Lower leg skin (tissue), 4 donors: ENCODE data around the gene MRPS7. TPM values are rescaled to one million over a fixed set of nuclear protein-coding genes. Genes with fewer than 3 reads are reported as not detected.
"Not testable (repeated sequence)": the region's sequence is repeated elsewhere in the genome, so short reads cannot be mapped to it uniquely, and the experiment has no call there.

Experiments used
- DNase-seq, 2 donors: peaks; one replicate each; pipeline ENCODE4 v3.0.0-alpha.2; 2019; ENCODE audit warnings: low spot score in 2 of 2
- H3K4me3 ChIP-seq: fragments of 200-600 bp; sonication (generic); 2 replicates; pipeline ENCODE4 v1.5.1; 2017; ENCODE audit warnings: mild to moderate bottlenecking, low read depth; ENCODE audit not compliant: poor library complexity, severe bottlenecking
- CTCF ChIP-seq, 3 donors: fragments of 450-650 bp; IDR thresholded peaks; one replicate each; pipeline ENCODE4 v1.5.1; 2016; ENCODE audit warnings: antibody characterized with exemption in 3 of 3, mild to moderate bottlenecking in 3 of 3, moderate library complexity in 2 of 3
- POLR2A ChIP-seq, 2 donors: fragments of 450-650 bp; IDR thresholded peaks; one replicate each; pipeline ENCODE4 v1.6.1; 2016 to 2017; ENCODE audit warnings: antibody characterized with exemption in 2 of 2, mild to moderate bottlenecking in 1 of 2, moderate library complexity in 1 of 2
- WGBS, 2 donors: methylation state at CpG; one replicate each; pipeline ENCODE4 v1.1.5; 2018; 5-methylcytosine and 5-hydroxymethylcytosine counted together
- intact Hi-C: fragments of 100-400 bp; cut with DNase I; formaldehyde crosslinking; loops from one replicate; pipeline ENCODE4 v1.15.0; 2023; ENCODE audit warnings: low total_unique reads
- total RNA-seq, 4 donors: library from RNA; depleted of rRNA; stranded (reverse); fragments of >200 nt; gene quantifications; one replicate each; pipeline ENCODE4 v1.1.0, GENCODE V29; 2016

The MRPS7 gene
- total RNA-seq, 4 donors from 2014 or later: 20.7 to 36.0 (median 31.4) TPM

GRCh38 chr17:75289115-75289831 lies 27.6 kb downstream of the MRPS7 start, which contains the start of gene SLC25A19:
Gene SLC25A19 (minus strand): TSS chr17:75289433. CDS start chr17:75286764, 2,669 bp downstream.
- peak; percentile 98 to 100 for DNase-seq
- intact Hi-C loops: no loop called here
- TF ChIP-seq POLR2A (IDR thresholded peaks at IDR 0.05) (no peak), CTCF (IDR thresholded peaks at IDR 0.05) (peak in 1 of 3 donors; percentile 25)
- WGBS, 2 donors: 0 to 1% methylated on average over 40 to 47 of the region's 65 CpGs
- peak within 1 kb of the TSS; percentile 56 for H3K4me3 ChIP-seq

- DNase-seq: peak; percentile 55 to 91
- intact Hi-C loops: no loop called here
- peak overlapping the region; percentile 46 for H3K4me3 ChIP-seq
- 1 to 3% methylated on average over 26 of the region's 26 CpGs for WGBS, 2 donors
- no peak for TF ChIP-seq POLR2A (IDR thresholded peaks at IDR 0.05)
- no peak for TF ChIP-seq CTCF (IDR thresholded peaks at IDR 0.05)
Observed at GRCh38 chr17:75289832-75290337, 28.2 kb downstream of the MRPS7 start.

DNA sequence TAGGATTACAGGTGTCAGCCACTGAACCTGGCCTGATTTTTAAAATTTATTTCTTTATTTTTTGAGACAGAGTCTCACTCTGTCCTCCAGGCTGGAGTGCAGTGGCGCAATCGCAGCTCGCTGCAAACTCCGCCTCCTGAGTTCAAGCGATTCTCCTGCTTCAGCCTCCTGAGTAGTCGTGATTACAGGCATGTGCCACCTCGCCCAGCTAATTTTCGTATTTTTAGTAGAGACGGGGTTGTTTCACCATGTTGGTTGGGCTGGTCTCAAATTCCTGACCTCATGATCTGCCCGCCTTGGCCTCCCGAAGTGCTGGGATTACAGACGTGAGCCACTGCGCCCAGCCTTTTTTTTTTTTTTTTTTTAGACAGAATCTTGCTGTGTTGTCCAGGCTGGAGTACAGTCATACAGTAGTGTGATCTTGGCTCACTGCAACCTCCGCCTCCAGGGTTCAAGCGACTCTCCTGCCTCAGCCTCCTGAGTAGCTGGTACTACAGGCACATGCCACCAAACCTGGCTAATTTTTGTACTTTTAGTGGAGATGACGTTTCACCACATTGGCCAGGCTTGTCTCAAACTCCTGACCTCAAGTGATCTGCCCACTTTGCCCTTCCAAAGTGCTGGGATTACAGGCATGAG lies 31.2 kb downstream of the MRPS7 start:
- intact Hi-C loops, DNase-seq, H3K4me3 ChIP-seq: not testable (repeated sequence)
- 63% methylated on average over 16 of the region's 16 CpGs for WGBS, 2 donors

GRCh38 chr17:75295201-75296158 lies 33.8 kb downstream of the MRPS7 start:
- TF ChIP-seq CTCF (IDR thresholded peaks at IDR 0.05) (no peak), POLR2A (IDR thresholded peaks at IDR 0.05) (no peak)
- DNase-seq: no peak
- no peak overlapping the region for H3K4me3 ChIP-seq
- intact Hi-C loops: no loop called here
- 76 to 80% methylated on average over 8 of the region's 8 CpGs for WGBS, 2 donors

GRCh38 chr17:75300280-75300679 lies 38.6 kb downstream of the MRPS7 start:
- intact Hi-C loops: no loop called here
- WGBS, 2 donors: 71 to 75% methylated on average over 7 of the region's 7 CpGs
- TF ChIP-seq CTCF (IDR thresholded peaks at IDR 0.05): no peak
- no peak overlapping the region for H3K4me3 ChIP-seq
- no peak for DNase-seq
